Stromal cell of bone marrow (primary cell): Measurements from ENCODE around the gene SNX18.

Source experiments
- DNase-seq: peaks from one replicate; pipeline ENCODE4 v3.0.0-alpha.2; 2012; ENCODE audit warnings: low read depth

The SNX18 gene

GRCh38 chr5:54580997-54581811 lies 63.6 kb downstream of the SNX18 start:
- DNase-seq: no peak

- peak; percentile 43 for DNase-seq
Observed at GRCh38 chr5:54581831-54582548, 64.4 kb downstream of the SNX18 start.

- no peak for DNase-seq
Observed at GRCh38 chr5:54586336-54586735, 68.8 kb downstream of the SNX18 start.

GRCh38 chr5:54589786-54590185 lies 72.2 kb downstream of the SNX18 start:
- no peak for DNase-seq

- no peak for DNase-seq
Observed at GRCh38 chr5:54590824-54591223, 73.3 kb downstream of the SNX18 start.

GRCh38 chr5:54593779-54594178 lies 76.2 kb downstream of the SNX18 start:
- DNase-seq: no peak

GRCh38 chr5:54594181-54594580 lies 76.6 kb downstream of the SNX18 start:
- no peak for DNase-seq

- DNase-seq: no peak
Observed at GRCh38 chr5:54595721-54596120, 78.2 kb downstream of the SNX18 start.
